Ecto neural progenitor cell (in vitro differentiated cells): Measurements from ENCODE around the gene FAM47E.

Source experiments
- DNase-seq: peaks from one replicate; pipeline ENCODE4 v3.0.0-alpha.2; 2018; ENCODE audit warnings: low spot score

Gene FAM47E

DNA sequence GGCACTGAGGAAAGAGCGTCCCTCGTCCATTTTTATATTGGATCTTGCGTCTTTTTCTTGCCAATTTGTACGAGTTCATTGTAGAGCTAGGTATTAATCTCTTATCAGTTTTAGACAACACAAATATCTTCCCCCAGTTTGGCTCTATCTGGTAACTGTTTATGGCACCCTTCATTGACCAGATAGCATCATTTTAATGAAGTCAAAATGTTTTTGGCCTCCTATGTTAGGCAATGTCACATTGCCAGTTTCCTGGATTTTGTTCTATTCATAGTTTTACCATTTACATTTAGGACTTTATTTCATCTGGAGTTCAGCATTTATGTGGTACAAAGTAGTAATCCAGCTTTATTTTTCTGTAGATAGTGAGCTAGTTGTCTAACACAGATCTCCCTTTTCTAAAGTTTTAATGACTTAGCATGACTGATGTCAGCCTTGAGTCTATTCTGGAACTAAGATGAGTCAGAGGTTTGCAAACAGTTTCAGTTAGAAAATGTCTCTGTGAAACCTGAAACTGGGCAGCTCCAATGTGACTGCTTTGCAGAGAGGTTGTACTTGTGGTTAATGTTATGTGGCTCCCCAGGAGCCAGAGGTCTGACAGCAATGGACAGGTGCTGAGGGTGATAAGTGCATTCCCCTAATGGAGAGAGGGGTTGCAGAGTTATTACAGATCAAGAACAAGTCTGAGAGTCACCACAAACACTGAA, 49.7 kb downstream of the FAM47E start:
- DNase-seq: no peak

DNA sequence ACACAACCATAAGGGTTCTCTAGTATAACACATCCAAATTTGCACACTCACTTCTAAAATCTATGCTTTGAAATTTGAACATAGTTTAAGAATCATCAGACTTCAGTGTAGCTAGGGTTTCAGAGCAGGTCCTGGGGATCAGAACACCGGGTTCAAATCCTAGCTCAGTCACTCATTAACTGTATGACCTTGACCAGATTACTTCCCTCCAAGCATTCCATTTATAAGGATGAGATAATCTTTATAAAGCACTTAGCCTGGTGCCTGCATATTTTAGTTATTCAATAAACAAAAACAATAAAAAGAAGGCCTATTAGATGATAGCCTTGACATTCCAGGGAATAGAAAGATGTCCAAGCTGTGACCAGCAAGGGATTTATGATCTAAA, 50.2 kb downstream of the FAM47E start:
- no peak for DNase-seq

DNA sequence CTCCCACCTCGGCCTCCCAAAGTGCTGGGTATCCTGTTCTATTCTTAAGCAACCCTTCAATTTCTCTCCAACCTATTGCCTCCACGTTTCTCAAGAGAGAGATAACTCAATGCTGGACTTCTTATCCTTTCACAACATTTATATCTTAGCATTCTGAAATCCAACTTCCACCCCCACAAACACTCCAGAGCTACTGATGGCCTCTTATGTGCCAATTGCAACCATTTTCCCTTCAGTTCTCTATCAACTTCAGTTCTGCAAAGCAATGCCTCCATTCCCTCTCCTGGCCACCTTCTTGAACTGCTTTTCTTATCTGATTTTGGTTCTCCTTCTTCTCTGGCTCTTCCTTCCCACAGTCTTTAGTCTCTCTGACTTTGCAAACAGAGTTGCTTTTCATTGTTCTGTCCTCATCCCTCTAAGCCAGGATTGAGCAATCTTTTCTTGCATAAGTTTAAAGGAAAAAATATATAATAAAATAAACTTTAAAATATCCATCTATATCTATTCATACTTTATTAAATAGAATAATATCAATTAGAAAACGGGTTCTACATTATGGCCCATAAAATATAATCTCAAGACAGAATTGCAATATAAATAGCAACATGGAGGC, 51.4 kb downstream of the FAM47E start:
- DNase-seq: no peak

DNA sequence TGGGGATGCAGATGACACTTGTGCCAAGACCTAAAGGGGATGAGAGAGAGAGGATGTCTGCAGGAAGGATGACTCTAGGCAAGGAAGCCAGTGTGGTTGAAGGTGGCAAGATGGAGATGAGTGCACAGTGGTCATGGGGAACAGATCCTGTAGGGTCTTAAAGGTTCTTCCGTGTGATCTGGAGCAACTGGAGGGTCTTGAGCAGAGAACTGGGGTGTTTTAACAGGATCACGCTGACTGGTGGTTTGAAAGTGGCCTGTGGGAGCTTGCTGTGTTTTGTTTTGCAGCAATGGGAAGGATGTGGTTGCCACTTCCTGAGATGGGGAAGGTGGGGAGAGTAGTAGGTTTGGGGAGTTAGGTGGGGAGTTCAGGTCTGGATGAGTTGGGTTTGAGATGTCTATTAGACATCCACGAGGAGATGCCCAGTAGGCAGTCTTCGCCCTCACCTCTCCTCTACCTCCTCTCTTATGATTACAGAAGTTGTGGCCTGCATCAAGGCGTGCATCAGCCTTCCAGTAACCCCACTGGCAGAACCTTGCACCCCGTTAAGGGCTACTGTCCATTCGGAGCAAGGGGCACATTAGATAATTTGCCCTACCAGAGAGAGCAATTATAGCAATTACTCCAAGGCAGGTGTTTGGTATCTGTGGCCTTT, 53.6 kb downstream of the FAM47E start:
- DNase-seq: no peak

DNA sequence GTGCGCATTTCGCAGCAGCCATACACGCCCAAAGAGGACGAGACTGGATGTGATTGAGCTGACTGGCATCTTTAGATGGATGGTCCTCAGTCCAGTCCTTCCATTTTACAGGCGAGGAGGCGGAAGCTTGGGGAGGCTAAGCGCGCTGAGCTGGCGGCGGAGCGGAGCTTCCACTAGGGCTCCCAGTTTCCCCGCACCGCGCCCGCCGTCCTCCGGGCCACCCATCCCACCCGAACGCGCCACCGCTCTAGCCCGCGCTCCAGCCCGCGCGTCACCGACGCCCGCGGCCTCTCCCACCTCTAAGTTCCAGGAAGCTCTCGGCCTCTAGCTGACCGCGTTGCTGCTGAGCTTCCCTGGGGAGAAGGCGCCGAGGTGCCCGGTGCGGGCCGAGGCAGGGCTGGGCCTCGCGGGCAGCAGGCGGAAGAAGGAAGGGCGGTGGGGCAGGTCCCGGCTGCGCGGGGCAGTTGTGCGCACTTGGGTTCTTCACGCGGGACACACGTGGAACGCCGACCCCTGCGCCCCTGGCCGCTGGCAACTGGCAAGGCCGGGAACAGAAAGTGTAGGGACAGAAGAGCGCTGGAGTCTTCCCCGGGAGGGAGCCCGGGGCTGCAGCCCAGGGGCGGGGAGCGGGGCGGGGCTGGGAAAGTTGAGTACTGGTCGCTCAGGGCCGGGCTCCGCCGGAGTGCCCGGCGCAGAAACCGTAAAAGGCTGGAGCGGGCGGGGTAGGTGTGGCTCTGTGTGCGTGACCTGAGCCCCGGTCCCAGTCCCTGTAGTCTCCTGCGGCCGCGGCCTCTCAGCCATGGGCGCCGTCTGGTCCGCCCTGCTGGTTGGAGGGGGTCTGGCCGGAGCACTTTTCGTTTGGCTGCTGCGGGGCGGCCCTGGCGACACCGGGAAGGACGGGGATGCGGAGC, 54.7 kb downstream of the FAM47E start, which contains the start of gene STBD1:
Gene STBD1 (plus strand): TSS at position 763 of the 911 bp plus-strand sequence. CDS start 37 bp downstream, at position 800.
- DNase-seq: peak; percentile 85

DNA sequence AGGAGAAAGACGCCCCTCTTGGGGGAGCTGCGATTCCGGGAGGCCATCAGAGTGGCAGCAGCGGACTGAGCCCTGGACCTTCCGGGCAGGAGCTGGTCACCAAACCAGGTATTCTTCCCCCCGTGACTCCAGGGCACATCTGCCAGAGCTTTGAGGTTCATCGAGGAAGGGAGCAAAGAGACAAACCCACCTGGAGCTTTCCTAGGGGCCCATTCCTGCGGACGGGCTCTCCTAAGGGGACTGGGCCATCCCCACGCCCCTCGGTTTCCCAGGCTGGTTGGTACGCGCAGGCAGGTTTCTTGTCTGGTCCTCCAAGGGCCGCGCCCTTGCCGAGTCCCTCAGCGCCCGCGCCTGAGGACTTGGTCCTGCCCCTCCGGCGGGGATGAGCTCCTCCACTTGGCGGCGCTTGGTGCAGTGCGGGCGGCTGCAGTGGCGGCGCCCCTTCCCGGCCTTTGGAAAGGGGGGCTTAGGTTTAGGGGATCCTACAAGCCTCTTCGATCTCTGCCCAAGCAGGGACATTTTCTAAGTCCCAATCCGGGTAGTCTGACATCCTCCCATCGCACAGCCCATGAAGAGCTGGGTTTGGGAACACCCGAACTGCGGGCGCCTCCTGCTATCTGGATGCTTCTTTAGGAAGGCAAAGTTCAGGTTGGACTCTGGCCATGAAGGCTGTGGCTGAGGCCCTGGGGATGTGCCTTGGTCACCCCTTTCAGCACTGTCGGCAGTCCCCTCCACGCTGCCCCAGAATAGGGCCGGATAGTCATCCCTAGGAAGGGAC, 55.5 kb downstream of the FAM47E start:
- peak; percentile 79 for DNase-seq

DNA sequence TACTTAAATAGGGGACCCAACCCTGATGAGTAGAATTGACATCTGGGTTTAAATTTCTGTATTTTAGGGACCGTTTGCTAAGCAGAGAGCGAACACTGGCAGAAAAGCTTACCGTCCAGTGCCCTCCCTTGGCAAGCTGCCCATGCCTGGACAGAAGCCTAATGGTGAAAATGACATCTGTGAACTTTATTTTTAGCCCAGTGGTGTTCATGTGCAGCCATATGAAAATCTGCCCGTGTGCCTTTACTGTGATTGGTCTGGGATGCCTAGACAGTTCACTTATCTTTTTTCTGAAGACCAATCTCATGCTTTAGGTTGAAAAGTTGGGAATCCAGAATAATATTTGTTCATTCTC, 56.1 kb downstream of the FAM47E start:
- DNase-seq: no peak

DNA sequence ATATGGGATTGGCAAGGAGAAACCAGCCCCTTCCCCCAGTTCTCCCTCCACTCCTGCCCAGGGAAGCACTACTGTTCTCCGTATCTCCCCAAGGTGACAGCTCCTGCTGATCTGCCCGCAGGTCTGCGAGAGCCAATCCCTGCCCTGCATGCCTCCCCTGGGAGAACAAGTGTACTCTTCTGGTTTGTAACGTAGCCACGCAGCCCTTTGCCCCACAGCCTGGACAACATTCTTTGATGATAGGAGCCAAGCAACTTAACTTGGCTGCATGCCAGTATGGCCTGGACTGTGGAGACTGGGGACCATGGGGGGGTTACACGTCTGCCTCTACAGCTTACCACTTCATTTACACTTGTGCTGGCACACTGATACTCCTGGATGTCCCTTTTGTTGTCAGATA, 57.0 kb downstream of the FAM47E start:
- DNase-seq: no peak

DNA sequence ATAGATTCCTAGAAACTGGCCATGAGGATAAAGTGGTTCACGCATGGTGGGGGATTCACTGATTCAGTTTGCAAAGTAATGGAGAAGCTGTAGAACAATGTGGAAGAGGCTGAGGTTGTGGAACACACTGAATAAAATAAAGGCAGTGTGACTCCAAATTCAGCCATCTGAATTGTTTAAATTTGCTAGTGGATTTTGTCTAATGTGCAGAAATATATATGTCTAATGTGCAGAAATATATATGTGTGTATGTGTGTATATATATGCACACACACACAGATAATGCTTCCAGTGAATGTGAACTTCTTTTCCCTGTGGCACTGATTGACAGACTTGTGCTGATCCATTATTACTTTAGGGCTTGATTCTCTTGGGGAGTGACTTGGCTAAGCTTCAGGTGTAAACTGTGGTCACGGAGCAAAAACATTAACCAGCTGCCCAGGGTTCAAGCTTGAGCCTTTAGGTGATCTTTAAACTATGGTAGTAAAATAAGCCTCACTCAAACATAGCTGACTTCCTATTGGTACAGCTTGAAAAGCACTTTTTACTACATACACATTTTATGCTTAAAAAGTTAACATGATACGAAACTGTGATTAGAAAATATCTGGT, 58.5 kb downstream of the FAM47E start:
- DNase-seq: no peak

DNA sequence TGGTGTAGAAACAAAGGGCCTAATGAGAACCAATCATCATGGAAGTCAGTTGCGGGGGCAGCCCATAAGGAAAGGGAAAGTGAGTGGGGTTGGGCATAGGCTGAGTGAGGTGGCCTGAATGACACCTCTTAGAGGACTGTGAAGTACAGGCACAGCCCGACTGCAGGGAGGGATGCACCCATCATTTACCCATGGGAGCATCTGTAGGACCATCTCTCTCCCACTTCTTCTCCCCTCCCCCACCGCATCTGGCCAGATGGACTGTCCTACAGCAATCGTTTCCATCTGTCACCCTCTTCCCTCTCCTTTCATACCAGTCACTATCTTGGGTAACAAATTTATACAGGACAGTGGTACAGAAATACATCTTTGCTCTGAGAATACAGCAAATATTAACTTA, 59.2 kb downstream of the FAM47E start:
- DNase-seq: no peak

DNA sequence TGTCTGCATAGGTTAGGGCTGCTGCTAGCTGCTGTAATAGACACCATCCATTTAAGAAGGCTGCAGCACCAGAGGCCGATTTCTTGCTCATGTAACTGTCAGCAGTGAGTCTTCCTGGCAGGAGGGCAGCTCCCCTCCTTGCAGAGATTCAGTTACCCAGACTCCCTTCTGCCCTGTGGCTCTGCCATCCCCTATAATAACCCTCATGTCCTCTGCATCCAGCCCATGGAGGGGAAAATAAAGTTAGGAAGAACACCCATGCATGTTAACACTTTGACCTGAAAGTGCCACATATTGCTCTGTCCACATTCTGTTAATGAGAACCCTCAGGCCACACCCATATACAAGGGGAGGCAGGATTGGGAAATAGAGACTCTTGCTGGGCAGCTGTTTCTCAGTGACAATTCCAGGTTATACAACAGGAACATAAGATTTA, 60.4 kb downstream of the FAM47E start:
- DNase-seq: no peak

DNA sequence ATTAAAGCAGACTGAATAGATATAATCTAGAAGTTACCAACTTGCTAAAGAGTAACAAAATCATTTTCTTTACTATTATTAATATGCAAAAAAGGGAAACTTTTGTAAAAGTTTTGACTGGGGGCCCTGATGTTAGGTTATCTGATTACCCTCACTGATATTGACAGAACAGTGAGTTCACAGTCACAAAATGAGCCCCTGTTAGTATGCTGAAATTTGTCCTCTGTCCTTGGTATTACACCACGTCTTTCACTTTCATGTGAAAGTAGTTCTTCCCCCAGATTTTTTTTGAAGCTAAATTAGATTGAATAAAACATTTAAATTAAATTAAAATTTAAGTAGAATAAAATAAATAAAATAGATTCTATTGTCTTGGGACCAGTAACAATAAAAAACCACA, 60.9 kb downstream of the FAM47E start:
- DNase-seq: no peak

DNA sequence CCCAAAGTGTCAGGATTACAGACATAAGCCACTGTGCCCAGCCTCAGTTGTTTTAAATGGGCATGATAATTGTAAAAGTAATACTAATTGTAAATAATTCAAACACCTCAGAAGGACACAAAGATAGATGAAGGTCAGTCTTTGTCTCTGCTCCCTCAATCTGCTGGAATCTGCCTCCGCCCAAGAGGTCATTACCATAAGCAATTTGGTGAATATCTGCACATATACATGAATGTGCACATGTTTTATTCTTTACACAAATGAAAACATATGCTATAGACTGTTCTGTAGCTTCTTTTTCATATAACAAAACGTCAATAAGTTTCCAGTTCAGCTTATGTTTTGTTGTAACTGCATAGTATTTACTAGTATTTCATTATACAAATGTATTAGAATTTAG, 62.0 kb downstream of the FAM47E start:
- no peak for DNase-seq

DNA sequence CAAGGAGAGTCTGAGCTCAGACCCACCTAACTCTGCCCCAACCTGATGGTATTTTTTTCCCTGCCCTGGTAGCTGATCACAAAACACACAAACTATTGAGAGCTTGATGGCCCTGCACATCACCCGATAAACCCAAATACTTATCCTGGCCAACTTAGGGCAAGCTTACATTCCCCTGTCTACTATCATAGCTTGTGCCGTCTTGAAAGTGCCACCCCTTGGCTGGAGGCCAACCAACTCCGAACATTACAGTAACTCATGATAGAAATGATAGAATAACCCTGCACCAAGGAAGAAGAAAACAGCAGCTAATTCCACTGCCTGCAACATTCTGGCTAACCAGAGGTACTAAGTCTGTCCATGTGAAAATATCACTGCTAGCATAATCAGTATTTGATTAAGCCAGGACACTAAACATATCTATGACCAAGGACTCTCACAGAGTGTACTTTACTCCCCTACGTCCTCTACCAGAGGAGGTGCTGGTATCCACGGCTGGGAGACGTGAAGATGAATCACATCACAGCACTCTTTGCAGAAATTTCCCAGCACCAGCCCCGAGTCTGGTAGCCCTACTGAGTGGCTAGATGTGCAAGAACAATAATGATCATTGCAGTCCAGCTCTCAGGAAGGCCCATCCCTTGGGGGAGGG, 63.9 kb downstream of the FAM47E start:
- DNase-seq: no peak

DNA sequence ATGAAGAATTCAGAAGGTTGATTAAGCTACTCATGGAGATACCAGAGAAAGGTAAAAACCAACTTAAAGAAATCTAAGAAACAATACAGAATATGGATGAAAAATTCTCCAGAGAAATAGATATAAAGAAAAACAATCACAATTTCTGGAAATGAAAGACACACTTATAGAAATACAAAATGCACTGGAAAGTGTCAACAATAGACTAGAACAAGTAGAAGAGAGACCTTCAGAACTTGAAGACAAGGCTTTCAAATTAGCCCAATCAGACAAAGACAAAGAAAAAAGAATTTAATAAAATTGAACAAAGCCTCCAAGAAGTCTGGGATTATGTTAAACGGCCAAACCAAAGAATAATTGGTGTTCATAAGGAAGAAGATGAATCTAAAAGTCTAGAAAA, 64.6 kb downstream of the FAM47E start:
- DNase-seq: no peak

DNA sequence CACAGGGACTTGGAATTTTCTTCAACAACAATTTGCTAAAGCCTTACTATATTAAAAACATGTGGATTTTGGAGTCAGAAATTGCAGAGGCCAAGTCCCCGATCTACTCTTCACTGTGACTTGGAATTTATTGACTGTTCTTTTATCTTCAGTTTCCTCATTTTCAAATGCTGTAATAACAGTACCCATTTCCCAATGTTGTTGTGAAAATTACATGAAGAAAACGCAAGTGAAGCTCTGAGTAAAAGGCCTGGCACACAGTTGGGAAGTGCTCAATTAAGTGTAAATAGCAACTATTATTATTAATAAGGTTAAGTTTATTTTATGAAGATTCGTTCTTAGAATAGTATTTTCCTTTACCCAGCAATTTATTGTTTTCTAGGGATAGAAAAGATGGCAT, 70.7 kb downstream of the FAM47E start:
- DNase-seq: no peak

DNA sequence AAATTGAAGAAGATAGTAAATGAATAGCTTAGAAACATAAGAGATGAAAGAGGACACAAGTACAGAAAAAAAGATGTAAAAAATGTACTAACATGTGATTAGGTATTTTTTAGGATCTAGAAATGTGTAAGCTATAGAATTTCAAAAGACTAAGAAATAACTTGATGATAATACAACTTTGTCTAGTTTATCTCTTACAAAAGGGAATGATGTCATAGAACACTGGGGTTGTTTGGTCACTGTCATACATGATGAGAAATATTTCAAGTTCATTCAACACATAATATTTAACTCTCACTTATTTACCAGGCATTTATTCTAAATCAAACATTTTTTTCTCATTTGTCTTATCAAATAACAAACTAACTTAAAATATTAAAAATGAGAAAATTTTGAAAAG, 73.6 kb downstream of the FAM47E start:
- no peak for DNase-seq

DNA sequence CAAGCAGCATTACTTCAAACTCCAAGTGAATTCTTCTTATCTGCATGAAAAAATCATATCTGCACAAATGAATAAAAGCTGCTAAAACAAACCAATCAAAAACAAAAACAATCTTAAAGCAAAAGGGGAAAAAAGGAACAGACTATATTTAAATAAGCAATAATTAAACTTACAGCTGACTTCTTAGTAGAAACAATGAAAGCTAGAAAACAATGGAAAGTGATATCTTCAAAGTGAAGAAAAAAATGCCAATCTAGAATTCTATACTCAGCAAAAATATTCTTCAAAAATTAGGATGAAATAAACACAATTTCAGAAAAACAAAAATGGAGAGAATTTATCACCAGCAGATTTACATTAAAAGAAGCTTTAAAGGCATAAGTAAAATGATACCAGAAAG, 75.0 kb downstream of the FAM47E start:
- no peak for DNase-seq
